Colonic mucosa (tissue), 4 donors: ENCODE measurements around the gene TACR2. TPM values are rescaled to one million over a fixed set of nuclear protein-coding genes. Genes with fewer than 3 reads are reported as not detected.
A peak's percentile ranks its signal among the peaks of the same experiment; 100 is the strongest.

Source experiments
- DNase-seq: peaks from one replicate; pipeline ENCODE4 v3.0.0-alpha.2; 2020
- H3K27ac ChIP-seq: fragments of 200-600 bp; one replicate; pipeline ENCODE4 v1.8.0; 2021
- H3K27me3 ChIP-seq: fragments of 200-600 bp; one replicate; pipeline ENCODE4 v1.8.0; 2021
- H3K36me3 ChIP-seq: fragments of 200-600 bp; one replicate; pipeline ENCODE4 v1.8.0; 2021
- H3K4me1 ChIP-seq: fragments of 200-600 bp; one replicate; pipeline ENCODE4 v1.8.0; 2021; ENCODE audit warnings: mild to moderate bottlenecking
- H3K4me3 ChIP-seq: fragments of 200-600 bp; one replicate; pipeline ENCODE4 v1.8.0; 2021
- H3K9ac ChIP-seq, 2 donors: one replicate each; pipeline ENCODE4 v1.7.0; 2013; ENCODE audit warnings: control low read depth in 2 of 2, low read depth in 2 of 2, low read length in 2 of 2
- H3K9me3 ChIP-seq: fragments of 200-600 bp; one replicate; pipeline ENCODE4 v1.8.0; 2021
- CTCF ChIP-seq: fragments of 200-600 bp; IDR thresholded peaks from one replicate; pipeline ENCODE4 v1.8.0; 2022; ENCODE audit warnings: antibody characterized with exemption, mild to moderate bottlenecking
- intact Hi-C: fragments of 100-400 bp; cut with DNase I; formaldehyde crosslinking; loops from one replicate; pipeline ENCODE4 v1.14.1; 2022
- total RNA-seq, 2 donors: library from RNA; stranded (reverse); fragmentation: NEBNext Ultra II Directional in 1 of 2; extraction: Animal tissue kit (Norgen Biotek cat#: 25700) in 1 of 2; gene quantifications; one replicate each; pipeline ENCODE4 v1.2.1, GENCODE V29; 2021
- donor health status: healthy.
- donor health status: DM: no; HTN: no; CAD: no.
- donor health status: DM: no; HTN: no; CAD: no.

The TACR2 gene
- total RNA-seq, 2 donors from 2014 or later = 0.22 to 18.8 TPM

- Histone ChIP-seq H3K9me3 (no peaks in the 10 kb centered on the region), H3K27me3 (no peaks in the 10 kb centered on the region), H3K27ac (peak overlapping the region; percentile 66), H3K9ac (no peak overlapping the region), H3K4me1 (peaks cover 16% of the 10 kb centered on the region), H3K4me3 (no peak overlapping the region), H3K36me3 (no peaks in the 10 kb centered on the region)
- no peak for DNase-seq
- TF ChIP-seq CTCF = no peak
- intact Hi-C loops = no loop called here
Measured at GRCh38 chr10:69361303-69361614, 55.5 kb downstream of the TACR2 start.

GRCh38 chr10:69360485-69361302 lies 56.0 kb downstream of the TACR2 start:
- Histone ChIP-seq H3K9ac (peak overlapping the region; percentile 65 to 72), H3K36me3 (no peaks in the 10 kb centered on the region), H3K9me3 (no peaks in the 10 kb centered on the region), H3K27ac (peak overlapping the region; percentile 66), H3K4me1 (peaks cover 16% of the 10 kb centered on the region), H3K4me3 (no peak overlapping the region), H3K27me3 (no peaks in the 10 kb centered on the region)
- no peak for TF ChIP-seq CTCF
- intact Hi-C loops = no loop called here
- DNase-seq = peak; percentile 88

- H3K27ac ChIP-seq = no peak overlapping the region
Measured at GRCh38 chr10:69359594-69359993, 57.1 kb downstream of the TACR2 start.

GRCh38 chr10:69359148-69359547 lies 57.6 kb downstream of the TACR2 start:
- H3K4me3 ChIP-seq = no peak overlapping the region
- H3K27ac ChIP-seq = no peak overlapping the region
- no peak overlapping the region for H3K9ac ChIP-seq
- no peaks in the 10 kb centered on the region for H3K36me3 ChIP-seq
- no peaks in the 10 kb centered on the region for H3K9me3 ChIP-seq
- H3K4me1 ChIP-seq = peaks cover 16% of the 10 kb centered on the region
- TF ChIP-seq CTCF = no peak
- intact Hi-C loops = no loop called here
- no peak for DNase-seq
- H3K27me3 ChIP-seq = no peaks in the 10 kb centered on the region

More at GRCh38 chr10:69359594-69359993, 57.1 kb downstream of the TACR2 start:
- Histone ChIP-seq H3K4me3 (no peak overlapping the region), H3K9me3 (no peaks in the 10 kb centered on the region), H3K4me1 (peaks cover 16% of the 10 kb centered on the region), H3K27me3 (no peaks in the 10 kb centered on the region), H3K9ac (no peak overlapping the region), H3K36me3 (no peaks in the 10 kb centered on the region)
- no peak for TF ChIP-seq CTCF
- intact Hi-C loops = no loop called here
- DNase-seq = no peak

GRCh38 chr10:69358148-69358795 lies 58.4 kb downstream of the TACR2 start:
- H3K27me3 ChIP-seq = no peaks in the 10 kb centered on the region
- intact Hi-C loops = no loop called here
- H3K9ac ChIP-seq = no peak overlapping the region
- no peaks in the 10 kb centered on the region for H3K36me3 ChIP-seq
- H3K4me1 ChIP-seq = peaks cover 16% of the 10 kb centered on the region
- H3K27ac ChIP-seq = no peak overlapping the region
- H3K9me3 ChIP-seq = no peaks in the 10 kb centered on the region
- DNase-seq = no peak
- no peak overlapping the region for H3K4me3 ChIP-seq
- no peak for TF ChIP-seq CTCF
